Skeletal muscle cell (primary cell): ENCODE results near the gene STOM.
A peak's percentile ranks its signal among the peaks of the same experiment; 100 is the strongest.

Experiments
- DNase-seq: peaks from one replicate; pipeline ENCODE4 v3.0.0-alpha.2; 2010; ENCODE audit warnings: low read depth
- H3K4me3 ChIP-seq: 2 replicates; pipeline ENCODE4 v1.5.1; 2011; ENCODE audit warnings: low read depth, mild to moderate bottlenecking, control low read depth, low read length, moderate library complexity

Gene STOM

GRCh38 chr9:121372239-121373010 lies 2.4 kb upstream of the STOM start:
- H3K4me3 ChIP-seq: no peak overlapping the region
- peak; percentile 58 for DNase-seq

- H3K4me3 ChIP-seq: no peak overlapping the region
- DNase-seq: no peak
Measured at GRCh38 chr9:121371495-121372061, 1.5 kb upstream of the STOM start.

- H3K4me3 ChIP-seq: peak overlapping the region; percentile 76
- DNase-seq: no peak
Measured at GRCh38 chr9:121368745-121369144, 1.3 kb downstream of the STOM start.

GRCh38 chr9:121368138-121368522 lies 1.9 kb downstream of the STOM start:
- peak overlapping the region; percentile 76 for H3K4me3 ChIP-seq
- DNase-seq: no peak

GRCh38 chr9:121367306-121368137 lies 2.5 kb downstream of the STOM start:
- peak overlapping the region; percentile 2 for H3K4me3 ChIP-seq
- no peak for DNase-seq

- no peak for DNase-seq
- H3K4me3 ChIP-seq: no peak overlapping the region
Measured at GRCh38 chr9:121366611-121367192, 3.3 kb downstream of the STOM start.

- no peak for DNase-seq
Measured at GRCh38 chr9:121365564-121365963, 4.5 kb downstream of the STOM start.

GRCh38 chr9:121364886-121365285 lies 5.2 kb downstream of the STOM start:
- DNase-seq: no peak
- H3K4me3 ChIP-seq: no peak overlapping the region

More at GRCh38 chr9:121365564-121365963, 4.5 kb downstream of the STOM start:
- H3K4me3 ChIP-seq: no peak overlapping the region

- H3K4me3 ChIP-seq: no peak overlapping the region
Measured at GRCh38 chr9:121364077-121364476, 6.0 kb downstream of the STOM start.

GRCh38 chr9:121363622-121363961 lies 6.5 kb downstream of the STOM start:
- H3K4me3 ChIP-seq: no peak overlapping the region
- no peak for DNase-seq

More at GRCh38 chr9:121364077-121364476, 6.0 kb downstream of the STOM start:
- no peak for DNase-seq

GRCh38 chr9:121362813-121363621 lies 7.0 kb downstream of the STOM start:
- no peak overlapping the region for H3K4me3 ChIP-seq
- DNase-seq: peak; percentile 79

GRCh38 chr9:121360601-121361374 lies 9.3 kb downstream of the STOM start:
- H3K4me3 ChIP-seq: no peak overlapping the region
- DNase-seq: peak; percentile 59

- no peak overlapping the region for H3K4me3 ChIP-seq
- DNase-seq: no peak
Measured at GRCh38 chr9:121359351-121360294, 10.4 kb downstream of the STOM start.

- no peak for DNase-seq
- no peak overlapping the region for H3K4me3 ChIP-seq
Measured at GRCh38 chr9:121358751-121359150, 11.3 kb downstream of the STOM start.

- no peak for DNase-seq
- no peak overlapping the region for H3K4me3 ChIP-seq
Measured at GRCh38 chr9:121357011-121357410, 13.0 kb downstream of the STOM start.

- no peak for DNase-seq
- no peak overlapping the region for H3K4me3 ChIP-seq
Measured at GRCh38 chr9:121354762-121355161, 15.3 kb downstream of the STOM start.

GRCh38 chr9:121354141-121354540 lies 15.9 kb downstream of the STOM start:
- DNase-seq: no peak
- no peak overlapping the region for H3K4me3 ChIP-seq
